B cell (primary cell): Measurements from ENCODE around the gene C6orf47. TPM values are rescaled to one million over a fixed set of nuclear protein-coding genes. Genes with fewer than 3 reads are reported as not detected.

Source experiments
- ATAC-seq: fragments of 200-7000 bp; cut with Tn5 transposase; one replicate; pipeline ENCODE4 v1.10.0; 2021; ENCODE audit warnings: low read depth, mild to moderate bottlenecking, moderate number of reproducible peaks, moderate library complexity
- CTCF ChIA-PET: fragments of 350-600 bp; sonication (Branson Sonifier 250); formaldehyde crosslinking; loops from one replicate; lab custom pipeline; 2021; ENCODE audit warnings: antibody characterized with exemption, inconsistent platforms; lab: Charles Lee
- POLR2A ChIA-PET: fragments of 350-600 bp; sonication (Branson Sonifier 250); formaldehyde crosslinking; loops from one replicate; lab custom pipeline; 2021; ENCODE audit warnings: antibody characterized with exemption; lab: Charles Lee
- DNase-seq: peaks from one replicate; pipeline ENCODE4 v3.0.0; 2013
- H2AFZ ChIP-seq: 2 replicates; pipeline ENCODE4 v1.6.1; 2012; ENCODE audit warnings: mild to moderate bottlenecking, low read depth, low read length; ENCODE audit not compliant: insufficient read depth, poor library complexity, severe bottlenecking
- H3K27ac ChIP-seq, 2 donors: 1 replicate in 1 of 2; 2 replicates in 1 of 2; pipeline ENCODE4 v1.5.1; 2012 to 2013; ENCODE audit warnings: low read length in 2 of 2, mild to moderate bottlenecking in 2 of 2, moderate library complexity in 1 of 2
- H3K27me3 ChIP-seq, 4 experiments: fragments of 200-600 bp in 1 of 4; sonication (generic) in 1 of 4; replicated peaks in 1 of 4; 1 replicate in 2 of 4; 2 replicates in 2 of 4; pipeline versions ENCODE4 v1.6.1 to v1.7.0; 2013 to 2016; ENCODE audit warnings: low read length in 3 of 4, mild to moderate bottlenecking in 2 of 4, mixed read lengths in 1 of 4, moderate library complexity in 1 of 4; ENCODE audit not compliant: insufficient read depth in 4 of 4, control insufficient read depth in 3 of 4; ENCODE audit errors: control extremely low read depth in 1 of 4
- H3K36me3 ChIP-seq, 2 experiments: replicated peaks in 1 of 2; 1 replicate in 1 of 2; 2 replicates in 1 of 2; pipeline versions ENCODE4 v1.6.1 to v1.7.1; 2013; ENCODE audit warnings: low read length in 1 of 2; ENCODE audit not compliant: insufficient read depth in 2 of 2, control insufficient read depth in 1 of 2; ENCODE audit errors: control extremely low read depth in 1 of 2, extremely low read depth in 1 of 2
- H3K4me1 ChIP-seq, 2 donors: fragments of 200-600 bp in 1 of 2; sonication (generic) in 1 of 2; 1 replicate in 1 of 2; 2 replicates in 1 of 2; pipeline versions ENCODE4 v1.5.1 to v1.6.1; 2013 to 2017; ENCODE audit warnings: low read length in 2 of 2; ENCODE audit not compliant: control insufficient read depth in 2 of 2, insufficient read depth in 2 of 2
- H3K4me2 ChIP-seq: replicated peaks from 2 replicates; pipeline ENCODE3; 2012; ENCODE audit warnings: mild to moderate bottlenecking, low read depth, low read length; ENCODE audit not compliant: poor library complexity, severe bottlenecking
- H3K4me3 ChIP-seq, 5 experiments: fragments of 200-600 bp in 1 of 5; sonication (generic) in 1 of 5; 1 replicate in 3 of 5; 2 replicates in 2 of 5; pipeline versions ENCODE4 v1.5.1 to v1.7.0; 2011 to 2016; ENCODE audit warnings: low read length in 4 of 5, mild to moderate bottlenecking in 4 of 5, low read depth in 2 of 5, control low read depth in 1 of 5, moderate library complexity in 1 of 5; ENCODE audit not compliant: insufficient read depth in 1 of 5; ENCODE audit errors: control extremely low read depth in 1 of 5, extremely low read depth in 1 of 5
- H3K79me2 ChIP-seq: fragments of 200-600 bp; sonication (generic); one replicate; pipeline ENCODE4 v1.6.0; 2016; ENCODE audit warnings: low read length; ENCODE audit not compliant: control insufficient read depth, insufficient read depth
- H3K9ac ChIP-seq: fragments of 200-600 bp; sonication (generic); 2 replicates; pipeline ENCODE4 v1.6.1; 2017; ENCODE audit warnings: mild to moderate bottlenecking, low read length, moderate library complexity
- H3K9me3 ChIP-seq, 3 donors: one replicate each; pipeline versions ENCODE4 v1.6.1 to v1.7.1; 2013; ENCODE audit warnings: low read length in 2 of 3; ENCODE audit not compliant: control insufficient read depth in 2 of 3, insufficient read depth in 1 of 3; ENCODE audit errors: control extremely low read depth in 1 of 3
- H4K20me1 ChIP-seq: 2 replicates; pipeline ENCODE4 v1.6.0; 2012; ENCODE audit warnings: mild to moderate bottlenecking, low read length; ENCODE audit not compliant: insufficient read depth, control insufficient read depth, poor library complexity, severe bottlenecking
- H3K27ac Mint-ChIP-seq: one replicate; pipeline ENCODE4 v1.8.0; 2021; ENCODE audit warnings: mixed read lengths
- H3K27me3 Mint-ChIP-seq: one replicate; pipeline ENCODE4 v1.8.0; 2021; ENCODE audit warnings: mixed read lengths
- H3K4me1 Mint-ChIP-seq: one replicate; pipeline ENCODE4 v1.8.0; 2021; ENCODE audit warnings: mixed read lengths
- H3K4me3 Mint-ChIP-seq: one replicate; pipeline ENCODE4 v1.8.0; 2021; ENCODE audit warnings: mixed read lengths
- H3K9me3 Mint-ChIP-seq: one replicate; pipeline ENCODE4 v1.8.0; 2022; ENCODE audit warnings: mixed read lengths; ENCODE audit not compliant: insufficient read depth
- EZH2 ChIP-seq: IDR thresholded peaks from 2 replicates; pipeline ENCODE4 v1.6.1; 2012; ENCODE audit warnings: borderline replicate concordance, low read depth, mild to moderate bottlenecking, moderate library complexity, low read length; ENCODE audit not compliant: insufficient read depth, poor library complexity, severe bottlenecking
- WGBS: methylation state at CpG from one replicate; pipeline ENCODE4 v1.1.5; 2013; ENCODE audit warnings: missing lambda C conversion rate; ENCODE audit not compliant: insufficient coverage; 5-methylcytosine and 5-hydroxymethylcytosine counted together
- intact Hi-C: fragments of 100-400 bp; cut with micrococcal nuclease; formaldehyde crosslinking; loops from one replicate; pipeline ENCODE4 v1.10.0; 2022
- polyA plus RNA-seq: library from polyadenylated mRNA; depleted of rRNA; stranded (reverse); fragments of >200 nt; gene quantifications from 2 replicates; pipeline ENCODE4 v1.2.3, GENCODE V29; 2012
- total RNA-seq, 2 donors: library from RNA; stranded (reverse); fragments of 120-200 nt in 1 of 2; gene quantifications; 1 replicate in 1 of 2; 2 replicates in 1 of 2; pipeline versions ENCODE4 v1.2.3 to v1.2.4, GENCODE V29; 2013 to 2022
- TF ChIP-seq, protein P1 (sequence below): fragments of 200-600 bp; IDR thresholded peaks from one replicate; pipeline ENCODE4 v1.8.0; 2022; ENCODE audit warnings: antibody characterized with exemption, mild to moderate bottlenecking

The C6orf47 gene
- total and polyA plus RNA-seq, 2 donors (not counting 1 experiment from before 2014, with no cell fraction given): 7.6 to 34.0 TPM

DNA sequence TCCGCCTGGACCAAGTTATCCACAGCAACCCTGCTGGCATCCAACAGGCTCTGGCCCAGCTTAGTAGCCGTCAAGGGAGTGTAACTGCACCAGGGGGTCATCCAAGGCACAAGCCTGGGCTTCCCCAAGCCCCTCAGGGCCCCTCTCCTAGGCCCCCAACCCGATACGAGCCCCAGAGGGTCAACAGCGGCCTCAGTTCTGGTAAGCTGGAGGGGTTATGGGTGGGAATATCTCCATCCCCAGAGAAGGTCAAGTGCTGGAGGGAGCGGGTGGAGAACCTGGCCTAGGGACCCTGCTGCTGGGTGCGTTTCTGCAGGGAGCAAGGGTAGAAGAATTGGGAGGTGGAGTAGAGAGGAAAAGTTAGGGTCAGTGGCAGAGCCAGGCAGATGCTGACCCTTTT is 27.1 kb downstream of the C6orf47 start:
- peaks cover 39% of the 10 kb centered on the region for H4K20me1 ChIP-seq
- POLR2A ChIA-PET: interaction anchor here (2.0 kb wide), 1 partner anchor 19 kb away, joined by 6 read pairs; the partner anchor contains the start of gene BAG6
- peaks cover 7 to 84% of the 10 kb centered on the region in 2 experiments for H3K36me3 ChIP-seq
- no peak overlapping the region for H3K4me2 ChIP-seq
- H3K27ac ChIP-seq: no peak overlapping the region
- Mint-ChIP-seq H3K9me3 (no peaks in the 10 kb centered on the region), H3K27ac (no peak overlapping the region), H3K4me3 (no peak overlapping the region), H3K27me3 (no peaks in the 10 kb centered on the region), H3K4me1 (no peaks in the 10 kb centered on the region)
- H3K4me1 ChIP-seq: no peaks in the 10 kb centered on the region
- TF ChIP-seq, protein P1, sequence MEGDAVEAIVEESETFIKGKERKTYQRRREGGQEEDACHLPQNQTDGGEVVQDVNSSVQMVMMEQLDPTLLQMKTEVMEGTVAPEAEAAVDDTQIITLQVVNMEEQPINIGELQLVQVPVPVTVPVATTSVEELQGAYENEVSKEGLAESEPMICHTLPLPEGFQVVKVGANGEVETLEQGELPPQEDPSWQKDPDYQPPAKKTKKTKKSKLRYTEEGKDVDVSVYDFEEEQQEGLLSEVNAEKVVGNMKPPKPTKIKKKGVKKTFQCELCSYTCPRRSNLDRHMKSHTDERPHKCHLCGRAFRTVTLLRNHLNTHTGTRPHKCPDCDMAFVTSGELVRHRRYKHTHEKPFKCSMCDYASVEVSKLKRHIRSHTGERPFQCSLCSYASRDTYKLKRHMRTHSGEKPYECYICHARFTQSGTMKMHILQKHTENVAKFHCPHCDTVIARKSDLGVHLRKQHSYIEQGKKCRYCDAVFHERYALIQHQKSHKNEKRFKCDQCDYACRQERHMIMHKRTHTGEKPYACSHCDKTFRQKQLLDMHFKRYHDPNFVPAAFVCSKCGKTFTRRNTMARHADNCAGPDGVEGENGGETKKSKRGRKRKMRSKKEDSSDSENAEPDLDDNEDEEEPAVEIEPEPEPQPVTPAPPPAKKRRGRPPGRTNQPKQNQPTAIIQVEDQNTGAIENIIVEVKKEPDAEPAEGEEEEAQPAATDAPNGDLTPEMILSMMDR: no peak
- no peak for TF ChIP-seq EZH2
- WGBS: 100% methylated on average over 3 of the region's 7 CpGs
- H3K79me2 ChIP-seq: peaks cover 6% of the 10 kb centered on the region
- no peak overlapping the region for H3K9ac ChIP-seq
- H2AFZ ChIP-seq: no peak overlapping the region
- ATAC-seq (no peak), DNase-seq (no peak)
- H3K9me3 ChIP-seq: no peaks in the 10 kb centered on the region
- H3K4me3 ChIP-seq: no peak overlapping the region
- H3K27me3 ChIP-seq: no peaks in the 10 kb centered on the region
- CTCF ChIA-PET: interaction anchor here (1.4 kb wide), 1 partner anchor 82 kb away, joined by 4 read pairs; no protein-coding TSS in a partner anchor
- intact Hi-C loops: no loop called here

DNA sequence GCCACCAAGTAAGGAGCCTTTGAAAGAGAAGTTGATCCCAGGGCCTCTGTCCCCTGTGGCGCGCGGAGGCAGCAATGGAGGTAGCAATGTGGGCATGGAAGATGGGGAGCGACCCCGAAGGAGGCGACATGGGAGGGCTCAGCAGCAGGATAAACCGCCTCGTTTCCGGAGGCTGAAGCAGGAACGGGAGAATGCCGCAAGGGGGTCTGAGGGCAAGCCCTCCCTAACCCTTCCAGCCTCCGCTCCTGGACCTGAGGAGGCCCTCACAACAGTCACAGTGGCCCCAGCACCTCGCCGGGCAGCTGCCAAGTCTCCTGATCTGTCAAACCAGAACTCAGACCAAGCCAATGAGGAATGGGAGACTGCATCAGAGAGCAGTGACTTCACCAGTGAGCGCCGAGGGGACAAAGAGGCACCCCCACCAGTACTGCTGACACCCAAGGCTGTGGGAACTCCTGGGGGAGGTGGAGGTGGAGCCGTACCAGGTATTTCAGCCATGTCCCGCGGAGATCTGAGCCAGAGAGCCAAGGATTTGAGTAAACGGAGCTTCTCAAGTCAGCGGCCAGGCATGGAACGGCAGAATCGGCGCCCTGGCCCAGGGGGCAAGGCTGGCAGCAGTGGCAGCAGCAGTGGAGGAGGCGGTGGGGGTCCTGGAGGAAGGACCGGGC is 28.2 kb downstream of the C6orf47 start:
- Mint-ChIP-seq H3K4me1 (no peaks in the 10 kb centered on the region), H3K27me3 (no peaks in the 10 kb centered on the region), H3K9me3 (no peaks in the 10 kb centered on the region), H3K4me3 (no peak overlapping the region), H3K27ac (no peak overlapping the region)
- H3K4me2 ChIP-seq: no peak overlapping the region
- no peak overlapping the region for H3K4me3 ChIP-seq
- H3K4me1 ChIP-seq: no peaks in the 10 kb centered on the region
- ChIA-PET POLR2A (no interaction called here), CTCF (interaction anchor here (0.9 kb wide), 1 partner anchor 8 kb away, joined by 3 read pairs; no protein-coding TSS in a partner anchor)
- peaks cover 3 to 91% of the 10 kb centered on the region in 2 experiments for H3K36me3 ChIP-seq
- intact Hi-C loops: no loop called here
- no peak for TF ChIP-seq EZH2
- TF ChIP-seq, protein P1: no peak
- H4K20me1 ChIP-seq: peaks cover 45% of the 10 kb centered on the region
- no peak overlapping the region for H2AFZ ChIP-seq
- 97% methylated on average over 26 of the region's 26 CpGs for WGBS
- no peak overlapping the region for H3K27ac ChIP-seq
- peaks cover 6% of the 10 kb centered on the region for H3K79me2 ChIP-seq
- DNase-seq (no peak), ATAC-seq (no peak)
- H3K9ac ChIP-seq: no peak overlapping the region
- H3K9me3 ChIP-seq: no peaks in the 10 kb centered on the region
- no peaks in the 10 kb centered on the region for H3K27me3 ChIP-seq
